Measurements from ENCODE around the gene CPNE5.

The CPNE5 gene

GRCh38 chr6:36820700-36821580 lies 18.3 kb downstream of the CPNE5 start:
- TF ChIP-seq, protein P1, sequence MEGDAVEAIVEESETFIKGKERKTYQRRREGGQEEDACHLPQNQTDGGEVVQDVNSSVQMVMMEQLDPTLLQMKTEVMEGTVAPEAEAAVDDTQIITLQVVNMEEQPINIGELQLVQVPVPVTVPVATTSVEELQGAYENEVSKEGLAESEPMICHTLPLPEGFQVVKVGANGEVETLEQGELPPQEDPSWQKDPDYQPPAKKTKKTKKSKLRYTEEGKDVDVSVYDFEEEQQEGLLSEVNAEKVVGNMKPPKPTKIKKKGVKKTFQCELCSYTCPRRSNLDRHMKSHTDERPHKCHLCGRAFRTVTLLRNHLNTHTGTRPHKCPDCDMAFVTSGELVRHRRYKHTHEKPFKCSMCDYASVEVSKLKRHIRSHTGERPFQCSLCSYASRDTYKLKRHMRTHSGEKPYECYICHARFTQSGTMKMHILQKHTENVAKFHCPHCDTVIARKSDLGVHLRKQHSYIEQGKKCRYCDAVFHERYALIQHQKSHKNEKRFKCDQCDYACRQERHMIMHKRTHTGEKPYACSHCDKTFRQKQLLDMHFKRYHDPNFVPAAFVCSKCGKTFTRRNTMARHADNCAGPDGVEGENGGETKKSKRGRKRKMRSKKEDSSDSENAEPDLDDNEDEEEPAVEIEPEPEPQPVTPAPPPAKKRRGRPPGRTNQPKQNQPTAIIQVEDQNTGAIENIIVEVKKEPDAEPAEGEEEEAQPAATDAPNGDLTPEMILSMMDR (IDR thresholded peaks at IDR 0.05; ENCODE audit: extremely low read depth, missing control alignments): no peak
- no peak for DNase-seq (ENCODE audit: low spot score)

- no peak for DNase-seq (ENCODE audit: low spot score)
- TF ChIP-seq, protein P1 (IDR thresholded peaks at IDR 0.05; ENCODE audit: extremely low read depth, missing control alignments): no peak
Observed at GRCh38 chr6:36818756-36819155, 20.5 kb downstream of the CPNE5 start.

DNA sequence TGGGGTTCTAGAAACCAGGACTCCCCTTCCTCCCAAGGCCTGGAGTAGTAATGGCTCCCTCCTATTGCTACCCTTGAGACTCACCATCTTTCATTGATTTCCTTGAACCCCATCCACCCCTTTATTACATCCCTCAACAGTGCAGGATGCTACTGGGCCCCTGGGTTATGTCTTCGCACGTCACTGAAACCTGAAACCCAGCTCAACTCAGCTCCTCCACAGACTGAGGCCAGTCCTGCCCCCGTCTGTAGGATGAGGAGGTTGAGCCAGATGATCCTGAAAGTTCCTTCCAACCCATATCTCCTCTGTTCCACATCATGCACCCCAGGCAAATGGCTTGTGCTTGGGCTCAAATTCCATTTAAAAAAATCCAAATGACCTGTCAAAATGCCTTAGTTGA lies 21.4 kb downstream of the CPNE5 start:
- no peak for DNase-seq (ENCODE audit: low spot score)
- TF ChIP-seq, protein P1 (IDR thresholded peaks at IDR 0.05; ENCODE audit: extremely low read depth, missing control alignments): no peak

GRCh38 chr6:36817176-36817817 lies 21.9 kb downstream of the CPNE5 start:
- no peak for DNase-seq (ENCODE audit: low spot score)
- TF ChIP-seq, protein P1 (IDR thresholded peaks at IDR 0.05; ENCODE audit: extremely low read depth, missing control alignments): no peak

DNA sequence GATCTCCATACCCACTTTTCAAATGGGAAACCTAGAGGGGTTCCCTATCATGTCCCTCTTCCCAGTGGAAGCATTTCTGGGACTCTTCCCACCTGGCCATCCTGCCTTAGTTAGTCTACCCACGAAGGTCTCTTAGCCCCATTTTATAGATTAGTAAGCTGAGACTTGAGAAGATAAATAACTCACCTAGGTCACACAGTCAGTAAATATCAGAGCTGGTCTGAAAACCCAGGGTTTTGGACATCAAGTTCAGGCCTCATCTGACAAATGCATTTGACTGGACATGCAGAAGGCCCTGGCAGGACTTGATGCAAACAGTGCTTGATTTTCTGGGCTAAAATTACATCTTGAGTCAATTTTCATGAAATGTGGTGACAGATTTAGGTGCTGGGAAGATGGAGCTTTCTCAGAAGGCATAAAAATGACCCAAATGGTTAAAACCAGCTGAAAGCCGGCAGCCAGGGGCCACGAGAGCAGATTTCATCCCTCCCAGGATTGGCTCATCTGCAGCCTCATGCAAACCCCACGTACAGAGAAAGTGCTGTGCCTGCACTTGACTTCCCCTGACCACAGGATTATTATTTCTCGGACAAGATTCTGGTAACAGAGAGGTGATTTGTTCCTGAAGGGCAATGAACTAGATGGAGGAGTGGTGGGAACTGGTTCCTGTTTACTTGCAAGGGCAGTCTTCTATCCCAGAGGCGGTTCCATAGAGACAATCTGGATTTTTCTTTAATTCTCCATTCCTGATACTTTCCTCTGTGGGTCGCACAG lies 23.1 kb downstream of the CPNE5 start:
- DNase-seq (ENCODE audit: low spot score): no peak
- TF ChIP-seq, protein P1 (IDR thresholded peaks at IDR 0.05; ENCODE audit: extremely low read depth, missing control alignments): no peak

GRCh38 chr6:36814249-36814648 lies 25.0 kb downstream of the CPNE5 start:
- TF ChIP-seq, protein P1 (IDR thresholded peaks at IDR 0.05; ENCODE audit: extremely low read depth, missing control alignments): no peak
- no peak for DNase-seq (ENCODE audit: low spot score)

All from GM20000 (cell line).